ENCODE data around the gene MAGI2.
"Not testable (repeated sequence)": the region's sequence is repeated elsewhere in the genome, so short reads cannot be mapped to it uniquely, and the experiment has no call there.

MAGI2 gene

DNA sequence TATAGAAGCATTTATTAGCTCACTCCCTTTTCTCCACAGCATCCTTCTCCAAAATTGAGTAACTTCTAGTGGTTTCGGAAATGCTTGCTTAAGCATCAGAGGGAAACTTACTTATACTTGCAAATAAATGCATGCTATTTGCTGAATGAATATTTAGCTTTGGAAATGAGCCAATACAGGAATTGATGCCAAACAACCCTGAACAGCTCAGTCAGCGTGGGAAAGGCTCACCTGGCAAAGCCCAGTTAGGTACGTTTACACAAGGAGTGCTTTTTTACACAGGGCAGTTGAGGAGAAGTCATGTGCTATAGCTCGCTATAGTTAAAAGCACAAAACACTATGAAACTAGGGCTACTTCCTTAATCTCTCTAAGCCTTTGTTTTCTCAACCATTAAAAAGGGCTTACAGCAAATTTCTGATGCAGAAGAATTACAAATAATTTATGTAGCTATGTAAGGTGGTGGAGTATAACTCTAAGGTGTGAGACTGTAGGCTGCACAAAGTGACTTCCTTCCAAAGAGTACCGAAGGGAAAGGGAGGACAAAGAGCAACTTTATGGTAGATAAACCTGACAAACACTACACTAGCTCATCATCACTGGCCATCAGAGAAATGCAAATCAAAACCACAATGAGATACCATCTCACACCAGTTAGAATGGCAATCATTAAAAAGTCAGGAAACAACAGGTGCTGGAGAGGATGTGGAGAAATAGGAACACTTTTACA, 1156.7 kb downstream of the MAGI2 start:
- H3K4me1 Mint-ChIP-seq: no peaks in the 10 kb centered on the region
- no peaks in the 10 kb centered on the region for H3K27me3 Mint-ChIP-seq

GRCh38 chr7:78296046-78296597, 1157.3 kb downstream of the MAGI2 start:
- H3K4me3 Mint-ChIP-seq: no peak overlapping the region
- no peaks in the 10 kb centered on the region for H3K4me1 Mint-ChIP-seq
- no peaks in the 10 kb centered on the region for H3K36me3 Mint-ChIP-seq
- no peak overlapping the region for H3K27ac Mint-ChIP-seq
- H3K9me3 Mint-ChIP-seq: no peaks in the 10 kb centered on the region
- H3K27me3 Mint-ChIP-seq: no peaks in the 10 kb centered on the region

More for the DNA sequence above, 1156.7 kb downstream of the MAGI2 start:
- Mint-ChIP-seq H3K9me3 (no peaks in the 10 kb centered on the region), H3K27ac (no peak overlapping the region), H3K36me3 (no peaks in the 10 kb centered on the region), H3K4me3 (no peak overlapping the region)

DNA sequence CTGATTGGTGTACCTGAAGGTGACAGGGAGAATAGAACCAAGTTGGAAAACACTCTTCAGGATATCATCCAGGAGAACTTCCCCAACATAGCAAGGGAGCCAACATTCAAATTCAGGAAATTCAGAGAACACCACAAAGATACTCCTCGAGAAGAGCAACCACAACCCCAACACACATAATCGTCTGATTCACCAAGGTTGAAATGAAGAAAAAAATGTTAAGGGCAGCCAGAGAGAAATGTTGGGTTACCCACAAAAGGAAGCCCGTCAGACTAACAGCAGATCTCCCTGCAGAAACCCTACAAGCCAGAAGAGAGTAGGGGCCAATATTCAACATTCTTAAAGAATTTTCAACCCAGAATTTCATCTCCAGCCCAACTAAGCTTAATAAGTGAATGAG, 1164.0 kb downstream of the MAGI2 start:
- not testable (repeated sequence) for H3K4me3 Mint-ChIP-seq, H3K27ac Mint-ChIP-seq, H3K36me3 Mint-ChIP-seq, H3K4me1 Mint-ChIP-seq, H3K27me3 Mint-ChIP-seq, H3K9me3 Mint-ChIP-seq

DNA sequence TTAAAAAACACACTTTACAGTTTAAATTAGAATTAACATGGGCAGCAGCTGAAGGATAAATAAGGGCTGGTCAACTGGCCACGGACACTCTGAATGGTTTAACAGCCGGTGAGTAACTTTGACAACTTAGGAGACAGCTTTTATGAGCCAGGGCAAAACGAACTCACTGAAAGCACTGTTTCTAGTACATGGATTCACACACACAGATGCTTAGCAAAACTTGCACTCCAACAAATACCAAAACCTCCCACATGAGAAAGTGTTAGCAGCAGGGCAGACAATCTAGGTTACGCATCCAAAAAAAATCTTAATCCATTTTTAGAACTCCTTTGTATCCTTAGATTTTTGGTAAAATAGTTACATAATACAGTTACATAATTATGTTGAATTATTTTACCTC, 1168.5 kb downstream of the MAGI2 start:
- Mint-ChIP-seq H3K9me3 (no peaks in the 10 kb centered on the region), H3K4me1 (no peaks in the 10 kb centered on the region), H3K4me3 (no peak overlapping the region), H3K27ac (no peak overlapping the region), H3K27me3 (peaks cover 6% of the 10 kb centered on the region), H3K36me3 (no peaks in the 10 kb centered on the region)

GRCh38 chr7:78280276-78280675, 1173.2 kb downstream of the MAGI2 start:
- peaks cover 2% of the 10 kb centered on the region for H3K27me3 Mint-ChIP-seq
- H3K4me3 Mint-ChIP-seq: no peak overlapping the region
- H3K36me3 Mint-ChIP-seq: no peaks in the 10 kb centered on the region
- no peaks in the 10 kb centered on the region for H3K9me3 Mint-ChIP-seq
- H3K27ac Mint-ChIP-seq: no peak overlapping the region
- no peaks in the 10 kb centered on the region for H3K4me1 Mint-ChIP-seq

DNA sequence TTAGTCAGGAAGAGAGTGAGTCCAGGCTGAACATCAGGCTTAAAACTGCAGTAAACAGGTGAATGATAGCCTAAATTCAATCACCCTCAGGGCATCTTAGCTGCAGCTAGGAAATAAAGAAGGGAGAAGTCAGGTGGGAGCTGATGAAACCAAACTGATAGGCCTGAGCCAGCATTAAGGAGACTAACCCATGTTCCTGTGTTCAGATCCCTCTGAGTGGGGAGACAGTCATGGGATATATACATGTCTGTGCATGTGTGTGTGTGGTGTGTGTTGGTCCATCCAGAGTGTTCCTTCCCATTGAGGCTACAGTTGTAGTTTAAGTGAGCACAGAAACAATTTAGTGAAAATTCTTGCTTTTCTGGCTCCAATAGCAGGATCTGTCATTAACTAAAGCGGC, 1174.0 kb downstream of the MAGI2 start:
- Mint-ChIP-seq H3K4me3 (no peak overlapping the region), H3K27me3 (peaks cover 2% of the 10 kb centered on the region), H3K27ac (no peak overlapping the region), H3K36me3 (no peaks in the 10 kb centered on the region), H3K9me3 (no peaks in the 10 kb centered on the region), H3K4me1 (no peaks in the 10 kb centered on the region)

DNA sequence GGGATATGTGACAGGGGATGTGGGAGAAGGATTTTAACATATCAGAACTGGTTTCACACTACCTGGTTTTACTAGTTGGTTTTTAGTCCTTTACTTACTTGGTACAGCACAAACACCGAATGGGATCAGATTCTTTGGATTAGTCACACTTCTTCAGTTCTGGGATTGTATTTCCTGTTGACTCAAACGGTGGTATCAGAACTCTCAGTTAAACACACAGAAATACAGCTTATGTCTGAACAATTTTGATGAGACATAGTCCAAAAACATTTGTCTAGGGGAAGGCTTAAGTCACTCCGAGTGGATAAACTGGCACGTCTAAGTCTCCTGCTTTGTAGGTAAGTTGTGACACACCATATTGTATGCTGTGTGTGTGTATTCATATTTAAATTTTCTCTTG, 1174.4 kb downstream of the MAGI2 start:
- H3K27me3 Mint-ChIP-seq: peaks cover 2% of the 10 kb centered on the region
- H3K27ac Mint-ChIP-seq: no peak overlapping the region
- no peaks in the 10 kb centered on the region for H3K36me3 Mint-ChIP-seq
- H3K4me3 Mint-ChIP-seq: no peak overlapping the region
- H3K9me3 Mint-ChIP-seq: no peaks in the 10 kb centered on the region
- no peaks in the 10 kb centered on the region for H3K4me1 Mint-ChIP-seq

GRCh38 chr7:78267141-78267540, 1186.3 kb downstream of the MAGI2 start:
- H3K9me3 Mint-ChIP-seq: peaks cover 4% of the 10 kb centered on the region
- H3K4me3 Mint-ChIP-seq: no peak overlapping the region
- no peaks in the 10 kb centered on the region for H3K36me3 Mint-ChIP-seq
- H3K4me1 Mint-ChIP-seq: no peaks in the 10 kb centered on the region
- no peaks in the 10 kb centered on the region for H3K27me3 Mint-ChIP-seq
- no peak overlapping the region for H3K27ac Mint-ChIP-seq

DNA sequence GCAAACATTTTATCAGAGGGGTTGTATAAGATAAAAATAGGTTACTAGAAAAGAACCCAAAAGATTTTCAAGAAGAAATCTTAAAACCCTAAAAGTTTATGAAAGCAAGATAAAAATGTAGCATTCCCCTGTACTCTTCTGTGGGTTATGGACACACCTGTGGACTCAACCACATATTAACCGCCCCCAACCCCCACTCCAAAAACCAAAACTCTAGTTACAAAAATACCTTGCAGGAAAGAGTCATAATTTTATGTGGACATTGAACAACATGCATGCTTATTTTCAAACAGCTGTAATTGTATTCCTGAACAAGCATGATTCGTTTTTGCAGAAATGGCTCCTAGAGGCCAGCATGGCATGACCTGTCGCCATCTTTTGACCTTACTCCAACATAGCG, 1188.0 kb downstream of the MAGI2 start:
- Mint-ChIP-seq H3K27ac (no peak overlapping the region), H3K4me3 (no peak overlapping the region)

DNA sequence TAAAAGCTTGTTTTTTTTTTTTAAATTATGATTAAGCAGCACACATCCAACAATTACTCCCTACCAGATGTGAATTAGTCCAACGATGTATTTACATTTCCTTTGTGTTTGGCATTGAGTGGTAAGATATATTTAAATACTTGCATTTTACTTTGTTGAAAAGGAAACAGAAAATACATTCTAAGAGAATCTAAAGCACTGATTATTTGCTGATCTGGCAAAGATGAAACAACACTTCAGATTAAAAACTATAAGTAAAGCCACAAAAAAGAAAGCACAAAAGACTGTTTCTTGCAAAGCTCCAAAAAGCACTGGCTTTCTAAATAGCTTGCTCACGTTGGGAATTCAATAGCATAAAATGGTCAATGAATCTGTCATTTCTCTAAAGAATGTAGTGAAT, 1188.4 kb downstream of the MAGI2 start:
- Mint-ChIP-seq H3K4me1 (no peaks in the 10 kb centered on the region), H3K36me3 (no peaks in the 10 kb centered on the region), H3K27ac (no peak overlapping the region), H3K9me3 (no peaks in the 10 kb centered on the region), H3K27me3 (no peaks in the 10 kb centered on the region), H3K4me3 (no peak overlapping the region)

More for the DNA sequence above, 1188.0 kb downstream of the MAGI2 start:
- H3K4me1 Mint-ChIP-seq: no peaks in the 10 kb centered on the region
- no peaks in the 10 kb centered on the region for H3K36me3 Mint-ChIP-seq
- H3K27me3 Mint-ChIP-seq: no peaks in the 10 kb centered on the region
- H3K9me3 Mint-ChIP-seq: no peaks in the 10 kb centered on the region

- Mint-ChIP-seq H3K4me1 (no peaks in the 10 kb centered on the region), H3K9me3 (peaks cover 5% of the 10 kb centered on the region), H3K27me3 (no peaks in the 10 kb centered on the region), H3K4me3 (no peak overlapping the region), H3K36me3 (no peaks in the 10 kb centered on the region), H3K27ac (no peak overlapping the region)
Observed at GRCh38 chr7:78264105-78264504, 1189.4 kb downstream of the MAGI2 start.

DNA sequence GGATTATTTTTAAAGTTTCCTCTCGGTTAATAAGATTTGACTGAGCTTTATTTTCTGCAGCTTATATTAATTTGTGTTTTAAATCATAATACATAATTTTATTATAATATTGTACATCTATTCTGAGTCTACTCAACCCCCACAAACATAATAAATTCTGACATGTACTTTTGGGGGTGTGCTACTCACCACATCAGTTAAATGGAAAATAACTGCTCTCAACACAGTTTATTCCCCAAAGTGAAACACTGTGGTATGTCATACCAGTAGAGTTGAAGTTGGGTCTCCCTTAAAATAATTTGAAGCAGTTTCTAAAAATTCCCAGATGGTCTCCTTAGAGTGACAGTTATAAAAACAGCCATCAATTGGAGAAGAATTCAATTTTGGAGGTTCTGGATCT, 1191.7 kb downstream of the MAGI2 start:
- H3K4me1 Mint-ChIP-seq: no peaks in the 10 kb centered on the region
- H3K4me3 Mint-ChIP-seq: no peak overlapping the region
- no peaks in the 10 kb centered on the region for H3K27me3 Mint-ChIP-seq
- peaks cover 5% of the 10 kb centered on the region for H3K9me3 Mint-ChIP-seq
- no peak overlapping the region for H3K27ac Mint-ChIP-seq
- no peaks in the 10 kb centered on the region for H3K36me3 Mint-ChIP-seq

GRCh38 chr7:78261302-78261701, 1192.2 kb downstream of the MAGI2 start:
- peaks cover 5% of the 10 kb centered on the region for H3K9me3 Mint-ChIP-seq
- no peaks in the 10 kb centered on the region for H3K36me3 Mint-ChIP-seq
- H3K27me3 Mint-ChIP-seq: no peaks in the 10 kb centered on the region

GRCh38 chr7:78260826-78261225, 1192.6 kb downstream of the MAGI2 start:
- Mint-ChIP-seq H3K4me3 (no peak overlapping the region), H3K36me3 (no peaks in the 10 kb centered on the region), H3K9me3 (peaks cover 5% of the 10 kb centered on the region), H3K27ac (no peak overlapping the region), H3K27me3 (no peaks in the 10 kb centered on the region), H3K4me1 (no peaks in the 10 kb centered on the region)

More at GRCh38 chr7:78261302-78261701, 1192.2 kb downstream of the MAGI2 start:
- no peak overlapping the region for H3K4me3 Mint-ChIP-seq
- H3K4me1 Mint-ChIP-seq: no peaks in the 10 kb centered on the region
- no peak overlapping the region for H3K27ac Mint-ChIP-seq

- Mint-ChIP-seq H3K27ac (no peak overlapping the region), H3K27me3 (no peaks in the 10 kb centered on the region), H3K4me3 (no peak overlapping the region), H3K36me3 (no peaks in the 10 kb centered on the region), H3K4me1 (no peaks in the 10 kb centered on the region), H3K9me3 (peaks cover 2% of the 10 kb centered on the region)
Observed at GRCh38 chr7:78254726-78255055, 1198.8 kb downstream of the MAGI2 start.

- H3K27ac Mint-ChIP-seq: no peak overlapping the region
- peaks cover 3% of the 10 kb centered on the region for H3K9me3 Mint-ChIP-seq
- no peaks in the 10 kb centered on the region for H3K4me1 Mint-ChIP-seq
- no peaks in the 10 kb centered on the region for H3K27me3 Mint-ChIP-seq
- H3K4me3 Mint-ChIP-seq: no peak overlapping the region
- no peaks in the 10 kb centered on the region for H3K36me3 Mint-ChIP-seq
Observed at GRCh38 chr7:78253850-78254725, 1199.4 kb downstream of the MAGI2 start.

All from activated naive CD4-positive, alpha-beta T cell treated with anti-CD3 and anti-CD28 coated beads, Interleukin-2, amount 50 U/mL, for 24 hours (primary cell).